Trophoblast cell (in vitro differentiated cells and primary cell): ENCODE measurements around the gene COBL.

Experiments
- DNase-seq, 2 donors: peaks; one replicate each; pipeline ENCODE4 v3.0.0-alpha.2; 2016
- H2AFZ ChIP-seq: 2 replicates; pipeline ENCODE4 v1.6.1; 2013; ENCODE audit warnings: low read length, moderate library complexity, mild to moderate bottlenecking; ENCODE audit not compliant: insufficient read depth, poor library complexity
- H2AK5ac ChIP-seq: 2 replicates; pipeline ENCODE4 v1.6.1; 2013; ENCODE audit warnings: mild to moderate bottlenecking, low read length
- H2BK120ac ChIP-seq: 2 replicates; pipeline ENCODE4 v1.6.1; 2013; ENCODE audit warnings: low read length, mild to moderate bottlenecking, moderate library complexity; ENCODE audit not compliant: insufficient read depth, poor library complexity
- H2BK12ac ChIP-seq: 2 replicates; pipeline ENCODE4 v1.6.1; 2013; ENCODE audit warnings: mild to moderate bottlenecking, low read length, moderate library complexity
- H2BK5ac ChIP-seq: 2 replicates; pipeline ENCODE4 v1.6.1; 2013; ENCODE audit warnings: low read length, low read depth, moderate library complexity, mild to moderate bottlenecking; ENCODE audit not compliant: poor library complexity
- H3K14ac ChIP-seq: 2 replicates; pipeline ENCODE4 v1.6.1; 2013; ENCODE audit warnings: mild to moderate bottlenecking, low read length
- H3K18ac ChIP-seq: 2 replicates; pipeline ENCODE4 v1.6.1; 2013; ENCODE audit warnings: mild to moderate bottlenecking, low read length
- H3K23ac ChIP-seq: 2 replicates; pipeline ENCODE4 v1.6.1; 2013; ENCODE audit warnings: low read length
- H3K27ac ChIP-seq: 2 replicates; pipeline ENCODE4 v1.5.1; 2013; ENCODE audit warnings: low read depth, mild to moderate bottlenecking, inconsistent platforms, low read length, moderate library complexity
- H3K27me3 ChIP-seq: 2 replicates; pipeline ENCODE4 v1.6.1; 2013; ENCODE audit warnings: inconsistent platforms, mild to moderate bottlenecking, low read length, moderate library complexity; ENCODE audit not compliant: insufficient read depth
- H3K36me3 ChIP-seq, 2 experiments: 1 replicate in 1 of 2; 2 replicates in 1 of 2; pipeline ENCODE4 v1.6.1; 2013; ENCODE audit warnings: low read length in 2 of 2, mild to moderate bottlenecking in 2 of 2, moderate library complexity in 1 of 2; ENCODE audit not compliant: insufficient read depth in 2 of 2, control insufficient read depth in 1 of 2
- H3K4ac ChIP-seq: 2 replicates; pipeline ENCODE4 v1.6.1; 2013; ENCODE audit warnings: low read depth, mild to moderate bottlenecking, low read length, moderate library complexity
- H3K4me1 ChIP-seq, 2 experiments: 1 replicate in 1 of 2; 2 replicates in 1 of 2; pipeline ENCODE4 v1.6.1; 2013; ENCODE audit warnings: low read length in 2 of 2, mild to moderate bottlenecking in 2 of 2, moderate library complexity in 1 of 2; ENCODE audit not compliant: insufficient read depth in 2 of 2, control insufficient read depth in 1 of 2
- H3K4me2 ChIP-seq: 2 replicates; pipeline ENCODE4 v1.6.1; 2013; ENCODE audit warnings: inconsistent platforms, mild to moderate bottlenecking, low read length, moderate library complexity
- H3K4me3 ChIP-seq: 2 replicates; pipeline ENCODE4 v1.5.1; 2013; ENCODE audit warnings: mild to moderate bottlenecking, low read depth, low read length, inconsistent platforms
- H3K79me1 ChIP-seq: one replicate; pipeline ENCODE4 v1.6.1; 2013; ENCODE audit warnings: low read length
- H3K79me2 ChIP-seq: 2 replicates; pipeline ENCODE4 v1.6.1; 2013; ENCODE audit warnings: low read length, mild to moderate bottlenecking; ENCODE audit not compliant: control insufficient read depth, insufficient read depth, poor library complexity
- H3K9ac ChIP-seq: 2 replicates; pipeline ENCODE4 v1.6.1; 2013; ENCODE audit warnings: mild to moderate bottlenecking, low read length
- H3K9me3 ChIP-seq: 2 replicates; pipeline ENCODE4 v1.6.1; 2013; ENCODE audit warnings: low read depth, mild to moderate bottlenecking, control low read depth, inconsistent platforms, low read length; ENCODE audit not compliant: insufficient read depth
- H4K12ac ChIP-seq: 2 replicates; pipeline ENCODE4 v1.6.1; 2013; ENCODE audit warnings: low read depth, mild to moderate bottlenecking, low read length, moderate library complexity
- H4K8ac ChIP-seq: 2 replicates; pipeline ENCODE4 v1.6.1; 2013; ENCODE audit warnings: low read depth, mild to moderate bottlenecking, low read length, moderate library complexity
- H4K91ac ChIP-seq: one replicate; pipeline ENCODE4 v1.6.1; 2013; ENCODE audit warnings: low read depth, mild to moderate bottlenecking, low read length, moderate library complexity
- WGBS: extraction: QIAGEN DNeasy Blood & Tissue Kit; methylation state at CpG from one replicate; pipeline ENCODE4 v1.1.7; 2013; ENCODE audit warnings: missing lambda C conversion rate; ENCODE audit not compliant: insufficient read length, insufficient coverage; ENCODE audit errors: extremely low coverage; 5-methylcytosine and 5-hydroxymethylcytosine counted together

The COBL gene

DNA sequence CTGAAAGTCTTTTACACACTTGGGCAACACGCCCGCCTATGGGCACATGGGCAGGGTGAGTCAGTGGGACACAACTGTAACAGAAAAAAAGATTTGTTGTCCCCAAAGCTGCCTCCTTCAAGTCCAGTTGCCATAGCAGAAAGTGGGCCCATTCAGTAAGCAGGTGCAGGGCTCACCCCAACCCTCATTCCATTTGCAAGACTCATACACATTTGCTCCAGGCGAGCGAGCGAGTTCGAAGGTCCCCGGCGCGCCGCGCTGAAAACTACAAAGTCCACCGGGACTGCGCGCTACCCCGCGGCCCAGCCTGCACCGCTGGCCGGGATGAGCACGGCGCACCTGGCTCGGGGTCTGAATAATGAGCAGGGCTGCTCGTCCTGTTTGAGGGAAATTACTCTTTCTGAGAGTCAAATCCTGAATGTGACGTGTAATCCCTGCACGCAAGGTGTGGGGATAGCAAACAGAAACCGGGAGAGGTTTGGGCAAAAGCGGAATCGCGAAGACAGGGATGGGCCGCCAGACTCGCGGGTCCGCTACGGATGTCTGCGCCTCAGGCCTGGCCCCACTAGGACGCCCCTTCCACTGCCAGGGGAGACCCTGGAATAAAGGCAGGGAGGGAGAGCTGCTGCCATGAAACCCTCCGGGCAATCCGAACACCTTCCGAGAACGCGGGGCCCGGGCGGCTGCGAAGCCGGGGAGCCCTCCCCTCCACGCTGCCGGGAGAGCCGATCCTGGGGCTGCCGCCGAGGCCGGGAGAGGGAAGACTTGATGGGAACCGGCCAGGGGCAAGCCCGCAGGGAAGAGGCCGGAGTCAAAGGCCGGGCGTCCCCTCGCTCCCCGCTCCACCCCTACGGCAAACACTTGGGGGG lies 982 bp downstream of the COBL start:
- peaks cover 5% of the 10 kb centered on the region for H3K79me1 ChIP-seq
- H3K27ac ChIP-seq, result no peak overlapping the region
- no peak overlapping the region for H4K12ac ChIP-seq
- H2AK5ac ChIP-seq, result no peak overlapping the region
- H3K4me3 ChIP-seq, result peak overlapping the region; percentile 80
- no peaks in the 10 kb centered on the region for H3K27me3 ChIP-seq
- H3K36me3 ChIP-seq, result no peaks in the 10 kb centered on the region
- H2AFZ ChIP-seq, result peak overlapping the region; percentile 7
- no peak overlapping the region for H3K14ac ChIP-seq
- no peaks in the 10 kb centered on the region for H3K9me3 ChIP-seq
- peaks cover 6% of the 10 kb centered on the region in 2 experiments for H3K4me1 ChIP-seq
- H3K23ac ChIP-seq, result no peak overlapping the region
- peak overlapping the region; percentile 85 for H3K4me2 ChIP-seq
- H3K79me2 ChIP-seq, result peaks cover 4% of the 10 kb centered on the region
- peak overlapping the region; percentile 37 for H3K9ac ChIP-seq
- peak; percentile 83 for DNase-seq
- no peak overlapping the region for H4K8ac ChIP-seq
- WGBS, result no CpG with 5 or more reads among the region's 58 CpGs
- no peak overlapping the region for H4K91ac ChIP-seq
- H3K18ac ChIP-seq, result no peak overlapping the region
- no peak overlapping the region for H2BK5ac ChIP-seq
- H2BK120ac ChIP-seq, result no peak overlapping the region
- no peak overlapping the region for H3K4ac ChIP-seq
- H2BK12ac ChIP-seq, result no peak overlapping the region

DNA sequence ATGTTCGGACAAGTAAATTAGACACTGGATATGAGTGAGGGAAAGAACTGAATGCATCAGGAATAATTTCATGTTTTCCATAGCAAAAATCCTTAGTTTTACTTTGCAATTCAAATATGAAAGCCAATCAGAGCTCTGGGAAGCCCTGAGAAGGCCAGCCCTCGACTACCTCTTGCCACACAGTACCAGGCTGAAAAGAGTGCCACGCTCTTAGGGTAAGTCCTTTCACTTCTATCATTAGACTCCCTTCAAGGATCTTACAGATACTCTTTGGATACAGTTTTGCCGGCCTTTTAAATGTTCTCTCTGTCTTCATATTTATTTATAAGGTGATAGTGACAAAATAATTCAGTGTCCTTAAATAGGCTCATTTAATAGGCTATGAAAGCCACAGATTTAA lies 1.9 kb downstream of the COBL start:
- Histone ChIP-seq H3K27me3 (no peaks in the 10 kb centered on the region), H3K4me2 (no peak overlapping the region), H3K4me1 (peaks cover 6% of the 10 kb centered on the region in 2 experiments), H4K8ac (no peak overlapping the region), H3K18ac (no peak overlapping the region), H2BK5ac (no peak overlapping the region), H3K79me1 (peaks cover 5% of the 10 kb centered on the region), H3K4me3 (no peak overlapping the region), H3K9me3 (no peaks in the 10 kb centered on the region), H2BK120ac (no peak overlapping the region), H3K79me2 (peaks cover 4% of the 10 kb centered on the region), H3K27ac (no peak overlapping the region), H4K91ac (no peak overlapping the region), H4K12ac (no peak overlapping the region), H3K9ac (no peak overlapping the region), H3K23ac (no peak overlapping the region), H3K4ac (no peak overlapping the region), H2AK5ac (no peak overlapping the region), H3K36me3 (no peaks in the 10 kb centered on the region), H2BK12ac (no peak overlapping the region), H3K14ac (no peak overlapping the region), H2AFZ (no peak overlapping the region)
- no CpG with 5 or more reads among the region's 4 CpGs for WGBS
- DNase-seq, result no peak

DNA sequence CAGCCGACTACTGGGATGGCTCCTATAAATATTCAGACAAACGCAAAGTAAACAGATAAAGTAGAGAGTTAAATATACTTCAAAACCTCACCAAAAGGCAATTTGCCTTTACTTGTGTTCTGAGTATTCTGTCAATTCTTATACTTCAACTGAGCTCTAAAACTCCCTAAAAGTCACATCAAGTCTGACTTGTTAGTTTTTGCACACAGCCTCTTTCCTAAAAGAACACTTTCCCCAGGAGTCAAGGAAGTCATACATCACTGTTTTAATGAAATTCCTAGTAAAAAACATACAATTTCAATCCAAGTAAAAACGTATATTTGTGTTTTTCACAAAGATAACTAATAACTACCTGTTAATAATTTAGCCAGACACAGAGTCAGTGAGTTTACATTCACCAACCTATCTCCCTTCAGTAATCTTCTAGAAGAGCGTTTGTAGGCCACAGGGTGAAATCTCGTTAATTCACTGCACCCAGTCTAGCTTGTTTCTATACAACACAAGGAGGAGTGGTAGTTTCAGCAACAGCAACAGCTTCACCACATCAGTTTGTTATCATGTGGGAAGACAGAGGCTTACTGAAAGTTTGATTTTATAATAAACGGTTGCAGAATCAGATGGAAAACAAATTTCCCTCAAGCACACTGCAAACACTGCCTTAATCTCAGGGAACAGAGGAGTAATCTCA lies 2.7 kb downstream of the COBL start:
- Histone ChIP-seq H2BK5ac (no peak overlapping the region), H3K27ac (no peak overlapping the region), H3K4me2 (no peak overlapping the region), H3K4me1 (peaks cover 6% of the 10 kb centered on the region in 2 experiments), H4K8ac (no peak overlapping the region), H3K27me3 (no peaks in the 10 kb centered on the region), H2BK12ac (no peak overlapping the region), H2BK120ac (no peak overlapping the region), H3K9me3 (no peaks in the 10 kb centered on the region), H3K14ac (no peak overlapping the region), H3K79me1 (peaks cover 5% of the 10 kb centered on the region), H2AFZ (no peak overlapping the region), H3K4me3 (no peak overlapping the region), H2AK5ac (no peak overlapping the region), H3K23ac (no peak overlapping the region), H3K18ac (no peak overlapping the region), H3K36me3 (no peaks in the 10 kb centered on the region), H3K79me2 (peaks cover 4% of the 10 kb centered on the region), H4K12ac (no peak overlapping the region), H3K4ac (no peak overlapping the region), H3K9ac (no peak overlapping the region), H4K91ac (no peak overlapping the region)
- WGBS, result no CpG with 5 or more reads among the region's 6 CpGs
- DNase-seq, result no peak

DNA sequence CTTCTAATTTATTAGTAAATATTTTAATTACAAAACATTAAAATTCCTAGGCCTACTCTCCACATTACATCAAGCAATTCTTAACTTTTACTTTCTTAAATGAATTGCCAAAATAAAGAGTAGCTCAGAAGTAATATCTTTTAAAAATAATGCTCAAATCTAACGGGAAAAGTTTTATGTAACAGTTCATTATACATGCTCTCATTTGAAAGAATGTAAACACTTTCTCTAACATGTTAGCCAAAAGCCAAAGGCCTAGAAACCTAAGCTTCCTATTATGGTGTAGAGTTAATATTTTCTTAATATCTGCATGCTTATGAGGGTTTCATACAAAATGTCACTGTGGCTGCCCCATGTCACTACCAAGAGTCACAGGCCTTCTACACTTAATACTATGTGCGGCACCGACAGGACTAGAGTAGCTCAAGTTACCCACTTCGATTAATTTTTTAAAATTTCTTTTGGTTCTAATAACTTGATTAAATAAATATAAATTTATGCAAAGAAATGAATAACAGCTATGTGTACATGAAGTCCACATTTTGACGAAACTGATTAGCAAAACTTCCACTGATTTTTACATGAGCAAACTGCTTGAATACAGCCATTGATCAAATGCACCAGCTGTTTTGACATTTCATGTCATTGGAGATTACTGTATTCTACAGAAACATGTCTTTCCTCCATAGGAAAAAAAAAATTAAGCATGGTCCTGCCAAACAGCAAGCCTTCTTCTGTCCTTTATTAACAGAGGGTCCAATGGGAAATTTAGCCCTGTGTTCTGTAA lies 3.5 kb downstream of the COBL start:
- Histone ChIP-seq H4K91ac (no peak overlapping the region), H4K12ac (no peak overlapping the region), H2AFZ (no peak overlapping the region), H3K18ac (no peak overlapping the region), H2BK120ac (no peak overlapping the region), H3K23ac (no peak overlapping the region), H3K36me3 (no peaks in the 10 kb centered on the region), H3K79me1 (peaks cover 5% of the 10 kb centered on the region), H3K14ac (no peak overlapping the region), H2BK5ac (no peak overlapping the region), H3K4ac (no peak overlapping the region), H3K4me3 (no peak overlapping the region), H4K8ac (no peak overlapping the region), H3K9ac (no peak overlapping the region), H3K4me1 (peaks cover 6% of the 10 kb centered on the region in 2 experiments), H2BK12ac (no peak overlapping the region), H2AK5ac (no peak overlapping the region), H3K9me3 (no peaks in the 10 kb centered on the region), H3K79me2 (peaks cover 4% of the 10 kb centered on the region), H3K27me3 (no peaks in the 10 kb centered on the region), H3K27ac (no peak overlapping the region), H3K4me2 (no peak overlapping the region)
- no CpG with 5 or more reads among the region's 5 CpGs for WGBS
- DNase-seq, result no peak
